Endothelial cell of umbilical vein (primary cell): ENCODE measurements around the gene DMXL1.

Experiments used
- CTCF ChIP-seq, 2 donors: IDR thresholded peaks; 1 replicate in 1 of 2; 2 replicates in 1 of 2; pipeline ENCODE4 v1.5.1; 2011; ENCODE audit warnings: low read length in 2 of 2, mild to moderate bottlenecking in 2 of 2, moderate library complexity in 2 of 2, control low read depth in 1 of 2, inconsistent platforms in 1 of 2, low read depth in 1 of 2; ENCODE audit not compliant: insufficient read depth in 1 of 2; ENCODE audit errors: extremely low read depth in 1 of 2
- EZH2 ChIP-seq: IDR thresholded peaks from 2 replicates; pipeline ENCODE4 v1.6.1; 2012; ENCODE audit warnings: borderline replicate concordance, low read depth, mild to moderate bottlenecking, moderate library complexity, low read length, inconsistent platforms; ENCODE audit not compliant: severe bottlenecking
- MAX ChIP-seq: IDR thresholded peaks from 2 replicates; pipeline ENCODE4 v1.6.1; 2011; ENCODE audit not compliant: insufficient read depth, insufficient read length
- POLR2A ChIP-seq: IDR thresholded peaks from 2 replicates; pipeline ENCODE4 v1.6.1; 2012; ENCODE audit warnings: low read depth, mild to moderate bottlenecking, control low read depth, low read length
- POLR2AphosphoS5 ChIP-seq: IDR thresholded peaks from 2 replicates; pipeline ENCODE4 v1.6.1; 2012; ENCODE audit warnings: low read depth, mild to moderate bottlenecking, control low read depth, low read length, moderate library complexity; ENCODE audit not compliant: insufficient read depth

- TF ChIP-seq CTCF (IDR thresholded peaks at IDR 0.05; ENCODE audit: extremely low read depth in 1 of 2, insufficient read depth in 1 of 2, low read depth in 1 of 2, low read length in 2 of 2), result no peak
- TF ChIP-seq POLR2A, result no peak
- TF ChIP-seq POLR2AphosphoS5, result no peak
- no peak for TF ChIP-seq MAX
- no peak for TF ChIP-seq EZH2
Observed at GRCh38 chr5:119217183-119217582, 146.3 kb downstream of the DMXL1 start.
